Limb (tissue), 2 donors: ENCODE measurements around the gene COG5.
A peak's percentile ranks its signal among the peaks of the same experiment; 100 is the strongest.

Source experiments
- DNase-seq, 2 donors: peaks; one replicate each; pipeline ENCODE4 v3.0.0-alpha.2; 2016; ENCODE audit errors: extremely low spot score in 2 of 2

COG5 gene

DNA sequence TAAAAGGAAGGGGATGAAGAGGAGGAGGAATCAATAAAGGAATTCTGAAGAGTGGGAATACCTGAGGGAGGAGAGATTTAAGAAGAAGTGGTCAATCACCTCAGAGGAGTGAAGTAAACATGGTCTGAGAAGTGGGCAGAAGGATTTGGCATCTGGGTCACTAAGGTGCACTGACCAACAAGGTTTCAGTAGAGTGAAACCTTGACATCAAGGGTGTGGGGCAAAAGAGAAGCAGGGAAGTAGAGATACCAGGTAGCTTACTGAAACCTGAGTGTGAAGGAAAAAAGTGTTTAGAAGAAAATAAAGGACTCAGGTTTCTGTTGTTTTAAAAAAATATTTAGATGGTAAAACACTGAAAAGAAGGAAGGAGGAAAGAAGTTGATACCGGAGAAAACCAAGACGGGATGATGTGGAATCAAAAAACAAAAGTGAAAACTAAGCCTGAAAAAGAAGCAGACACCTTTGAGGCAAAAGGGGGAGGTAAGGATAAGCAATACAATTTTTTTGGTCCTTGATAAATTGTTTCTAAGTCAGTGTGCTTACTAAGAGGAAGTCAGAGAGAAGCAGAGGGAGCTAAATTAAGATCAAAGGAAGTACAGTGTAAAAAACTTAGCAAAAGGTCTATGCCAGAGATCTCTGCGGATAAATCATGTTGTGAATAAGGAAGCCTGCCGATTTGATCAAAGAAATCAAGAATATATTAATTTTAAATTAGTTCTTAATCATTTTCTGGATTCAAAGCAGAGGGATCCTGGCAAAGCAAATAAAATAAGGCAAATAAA, 231.0 kb downstream of the COG5 start:
- DNase-seq, result no peak

DNA sequence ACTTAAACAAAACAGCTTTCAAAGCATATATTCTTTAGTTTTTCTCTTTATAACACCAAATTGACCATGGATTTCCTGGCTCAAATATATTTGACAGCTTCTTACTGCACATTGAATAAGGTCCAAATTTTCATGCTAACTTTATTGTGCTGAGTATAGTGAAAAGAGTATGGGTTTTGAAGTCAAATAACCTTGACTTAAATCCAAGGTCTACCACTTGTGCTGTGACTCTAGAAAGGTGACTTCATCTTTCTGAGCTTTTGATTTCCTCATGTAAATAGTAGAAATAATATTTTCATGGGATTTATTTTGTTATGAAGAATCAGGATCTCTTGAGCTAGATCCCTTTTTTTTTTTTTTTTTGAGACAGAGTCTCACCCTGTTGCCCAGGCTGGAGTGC, 233.2 kb downstream of the COG5 start:
- DNase-seq, result no peak

DNA sequence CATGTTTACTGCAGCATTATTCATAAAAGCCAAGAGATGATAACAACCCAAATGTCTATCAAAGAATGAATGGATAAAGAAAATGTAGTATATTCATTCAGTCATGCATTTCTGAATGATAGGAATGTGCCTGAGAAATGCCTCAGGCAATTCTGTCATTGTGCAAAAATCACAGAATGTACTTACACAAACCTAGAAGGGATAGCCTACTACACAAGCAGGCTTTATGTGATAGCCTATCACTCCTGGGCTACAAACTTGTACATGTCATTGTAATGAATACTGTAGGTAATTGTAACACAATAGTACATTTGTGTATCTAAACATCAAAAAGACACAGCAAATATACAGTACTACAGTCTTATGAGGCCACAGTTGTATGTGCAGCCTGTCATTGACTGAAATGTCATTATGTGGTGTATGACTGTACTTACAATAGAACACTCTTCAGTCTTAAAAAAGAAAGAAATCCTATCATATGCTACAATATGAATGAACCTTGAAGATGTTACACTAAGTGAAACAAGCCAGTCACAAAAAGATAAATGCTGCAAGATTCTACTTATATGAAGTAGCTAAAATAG, 235.6 kb downstream of the COG5 start:
- no peak for DNase-seq

DNA sequence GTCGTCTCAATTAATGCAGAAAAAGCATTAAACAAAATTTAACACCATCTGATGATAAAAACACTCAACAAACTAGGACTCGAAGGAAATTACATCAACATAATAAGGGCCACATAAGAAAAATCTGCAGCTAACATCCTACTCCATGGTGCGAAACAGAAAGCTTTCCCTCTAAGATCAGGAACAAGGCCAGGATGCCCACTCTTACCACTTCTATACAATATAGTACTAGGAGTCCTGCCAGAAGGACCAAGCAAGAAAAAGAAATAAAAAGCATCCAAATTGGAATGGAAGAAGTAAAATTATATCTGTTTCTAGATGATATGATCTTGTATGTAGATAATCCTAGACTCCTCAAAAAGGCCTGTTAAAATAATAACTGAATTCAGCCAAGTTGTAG, 237.7 kb downstream of the COG5 start:
- DNase-seq, result no peak

DNA sequence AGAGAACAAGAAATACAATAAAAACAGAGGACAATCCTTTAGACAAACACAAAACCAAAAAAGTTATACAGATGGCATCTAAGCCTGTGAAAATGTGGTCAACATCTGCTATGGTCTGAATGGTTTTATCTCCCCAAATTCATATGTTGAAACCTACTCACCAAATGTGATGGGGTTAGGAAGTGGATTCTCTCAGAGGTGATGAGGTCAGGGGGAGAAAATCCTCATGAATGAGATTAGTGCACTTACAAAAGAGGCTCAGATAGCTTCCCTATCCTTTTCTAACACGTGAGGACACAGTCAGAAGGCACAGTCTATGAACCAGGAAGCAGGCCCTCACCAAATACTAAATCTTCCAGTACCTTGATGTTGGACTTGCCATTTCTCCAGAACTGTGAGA, 241.7 kb downstream of the COG5 start:
- DNase-seq, result no peak

DNA sequence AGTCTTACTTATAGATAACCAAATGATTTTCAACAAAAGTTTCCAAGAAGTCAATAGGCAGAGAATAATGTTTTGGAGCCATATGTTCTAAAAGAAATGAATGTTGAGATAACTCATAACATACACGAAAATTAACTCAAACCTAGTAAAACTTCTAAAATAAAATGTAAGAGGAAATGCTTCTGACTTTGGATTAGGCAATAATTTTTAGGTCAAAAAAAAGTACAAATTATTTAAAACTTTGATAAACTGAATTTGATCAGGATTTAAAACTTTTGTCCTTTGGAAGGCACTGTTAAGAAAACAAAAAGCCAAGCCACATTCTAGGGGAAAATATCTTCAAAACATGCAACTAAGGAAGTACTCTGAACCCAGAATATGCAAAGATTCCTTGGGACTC, 242.1 kb downstream of the COG5 start:
- no peak for DNase-seq

DNA sequence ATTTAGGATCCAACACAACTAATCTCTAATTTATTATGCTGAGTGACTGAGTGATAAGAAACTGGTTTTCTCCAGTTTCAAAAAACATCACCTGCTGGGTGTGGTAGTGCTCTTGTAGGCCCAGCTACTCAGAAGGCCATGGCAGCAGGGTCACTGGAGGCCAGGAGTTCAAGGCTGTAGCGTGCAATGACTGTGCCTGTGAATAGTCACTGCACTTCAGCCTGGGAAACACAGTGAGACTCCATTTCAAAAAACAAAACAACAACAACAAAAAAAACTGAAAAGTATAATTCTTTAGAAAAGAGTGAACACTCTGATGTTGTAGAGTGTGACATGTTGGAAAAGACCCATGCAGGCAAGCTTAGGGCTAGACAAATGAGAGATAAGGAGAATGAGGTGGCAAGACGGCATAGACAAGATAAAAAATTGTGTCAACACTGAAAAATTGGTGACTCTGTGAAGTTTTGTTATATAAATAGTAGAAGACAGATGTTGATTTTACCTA, 243.9 kb downstream of the COG5 start:
- DNase-seq, result no peak

DNA sequence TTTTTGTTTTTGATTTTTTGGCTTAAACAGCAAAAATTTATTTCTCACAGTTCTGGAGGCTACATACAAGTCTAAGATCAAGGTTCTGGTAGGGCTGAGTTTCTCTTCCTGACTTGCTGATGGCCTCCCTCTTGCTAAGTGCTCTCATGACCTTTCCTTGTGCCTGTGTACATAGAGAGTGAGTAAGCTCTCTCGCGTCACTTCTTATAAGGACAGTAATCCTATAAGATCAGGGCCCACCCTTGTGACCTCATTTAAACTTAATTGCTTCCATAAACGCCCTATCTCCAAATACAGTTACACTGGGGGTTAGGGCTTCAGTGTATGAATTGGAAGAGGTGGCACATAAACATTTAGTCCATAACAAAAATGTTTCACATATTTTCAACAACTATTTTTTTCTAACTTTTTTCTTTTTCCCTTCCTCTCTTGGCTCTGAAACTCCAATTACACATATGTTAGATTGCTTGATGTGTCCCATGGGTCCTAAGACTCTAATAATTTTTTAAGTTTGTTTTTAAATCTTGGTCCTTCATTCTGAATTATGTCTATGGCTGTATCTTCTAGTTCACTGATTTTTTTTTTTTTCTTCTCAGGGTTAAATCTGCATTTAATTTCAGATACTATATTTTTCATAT, 245.1 kb downstream of the COG5 start:
- DNase-seq, result peak in 1 of 2 donors; percentile 2

DNA sequence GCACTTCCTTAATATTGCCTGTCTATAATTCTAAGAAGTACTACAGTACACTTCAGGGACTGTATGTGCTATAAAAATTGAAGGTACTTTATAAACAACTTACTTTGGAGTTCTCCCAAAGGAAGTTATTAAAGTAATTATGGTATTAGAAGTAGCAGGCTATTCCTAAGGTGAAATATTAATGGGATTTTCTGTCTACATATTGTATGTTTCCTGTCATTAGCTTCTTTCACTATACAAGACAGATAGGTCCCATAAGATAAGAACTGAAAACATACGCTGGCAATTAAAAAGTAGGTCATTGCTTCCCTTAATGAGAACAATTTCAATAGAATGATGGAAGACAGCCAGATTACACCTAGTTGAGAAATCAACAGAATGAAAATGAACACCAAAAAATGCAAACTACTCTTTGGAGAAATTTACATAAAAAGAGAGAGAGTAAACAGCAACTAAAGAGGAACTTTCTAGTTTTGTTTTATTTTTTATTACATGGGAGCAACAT, 248.0 kb downstream of the COG5 start:
- DNase-seq, result no peak

DNA sequence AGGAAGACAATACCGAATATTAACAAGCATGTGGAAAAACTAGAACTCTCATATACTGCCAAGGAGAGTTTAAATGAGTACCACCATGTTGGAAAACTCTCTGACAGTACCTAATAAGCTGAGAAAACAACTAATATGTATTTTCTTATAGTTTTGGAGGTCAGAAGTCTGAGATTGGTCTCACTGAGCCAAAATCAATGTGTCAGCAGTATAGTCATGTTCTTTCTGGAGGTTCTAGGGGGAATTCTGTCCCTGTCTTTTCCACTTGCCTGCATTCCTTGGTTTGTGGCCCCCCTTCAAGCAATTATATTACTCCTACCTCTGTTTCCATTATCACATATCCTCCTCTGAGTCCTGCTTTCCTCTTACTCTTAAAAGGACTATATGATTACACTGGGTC, 250.4 kb downstream of the COG5 start:
- no peak for DNase-seq

DNA sequence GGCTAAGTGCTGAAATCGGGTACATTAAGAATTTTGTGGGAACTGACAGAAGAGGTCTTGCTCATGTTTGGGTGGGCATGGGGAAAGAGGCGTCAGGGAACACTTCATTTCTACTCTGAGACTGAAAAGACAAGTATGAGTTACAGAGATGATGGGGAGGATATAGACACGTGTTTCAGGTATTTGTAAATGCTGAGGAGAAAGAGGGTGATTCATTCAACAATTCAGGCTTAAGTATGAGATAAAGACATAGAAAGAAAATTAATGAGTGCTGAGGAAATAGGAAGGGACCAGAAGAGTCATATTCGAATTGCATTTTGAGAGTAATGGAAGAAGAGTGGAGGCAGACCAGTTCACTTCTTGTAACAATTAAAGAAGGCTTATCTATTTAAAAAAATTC, 251.3 kb downstream of the COG5 start:
- no peak for DNase-seq

DNA sequence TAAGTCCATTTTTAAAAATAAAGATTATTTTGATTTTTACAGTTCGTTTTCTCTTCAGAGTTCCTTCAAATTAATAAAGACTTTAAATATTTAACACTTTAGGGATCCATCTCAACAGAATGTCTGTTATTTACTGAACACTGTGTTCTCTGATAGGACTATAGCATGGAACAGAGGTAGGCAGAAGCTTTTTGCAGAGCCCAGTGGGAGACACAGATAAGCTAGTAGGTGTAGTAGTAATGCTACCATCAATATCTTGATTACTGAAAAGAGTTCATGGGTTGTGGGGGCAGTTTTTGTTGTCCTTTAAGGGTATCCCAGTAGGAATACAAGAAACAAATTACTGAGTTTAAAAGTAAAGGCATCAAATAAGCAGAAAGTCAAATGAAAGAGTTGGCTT, 254.4 kb downstream of the COG5 start:
- DNase-seq, result no peak

DNA sequence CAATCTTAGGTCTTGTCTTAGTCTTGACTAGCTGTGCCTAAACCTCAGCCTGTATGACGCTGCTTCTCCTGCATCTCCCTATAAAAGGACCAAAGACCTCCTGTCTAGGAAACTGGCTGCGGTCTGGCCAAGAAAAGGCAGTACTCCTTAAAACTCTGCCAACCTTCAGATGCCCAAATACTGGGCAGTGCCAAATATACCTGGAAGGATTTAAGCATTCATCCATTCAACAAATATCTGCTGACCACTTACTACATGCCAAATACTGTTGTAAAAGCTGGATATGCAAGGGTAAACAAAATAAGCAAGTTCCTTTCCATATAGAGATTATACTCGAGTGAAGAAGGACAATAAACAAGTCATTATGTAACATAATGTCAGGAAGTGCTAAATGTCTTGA, 259.1 kb downstream of the COG5 start:
- no peak for DNase-seq

DNA sequence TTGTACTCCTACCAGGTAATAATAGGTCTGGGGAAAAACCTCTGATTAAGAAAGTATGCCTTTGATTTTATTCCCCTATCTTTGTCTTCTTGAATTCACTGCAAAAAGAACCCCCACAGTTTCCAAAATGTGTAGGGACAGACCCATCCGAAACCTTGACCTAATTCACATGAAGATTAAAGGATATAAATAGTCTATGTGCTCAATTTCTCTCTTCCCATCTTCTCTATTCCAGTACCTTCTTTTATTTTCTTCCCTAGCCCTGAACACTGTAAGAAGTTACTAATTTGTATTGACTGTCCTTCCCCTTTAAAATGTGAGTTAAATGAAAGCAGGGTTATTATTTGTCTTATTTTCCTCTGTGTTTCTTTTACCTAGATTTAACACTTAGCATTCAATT, 259.7 kb downstream of the COG5 start:
- no peak for DNase-seq

DNA sequence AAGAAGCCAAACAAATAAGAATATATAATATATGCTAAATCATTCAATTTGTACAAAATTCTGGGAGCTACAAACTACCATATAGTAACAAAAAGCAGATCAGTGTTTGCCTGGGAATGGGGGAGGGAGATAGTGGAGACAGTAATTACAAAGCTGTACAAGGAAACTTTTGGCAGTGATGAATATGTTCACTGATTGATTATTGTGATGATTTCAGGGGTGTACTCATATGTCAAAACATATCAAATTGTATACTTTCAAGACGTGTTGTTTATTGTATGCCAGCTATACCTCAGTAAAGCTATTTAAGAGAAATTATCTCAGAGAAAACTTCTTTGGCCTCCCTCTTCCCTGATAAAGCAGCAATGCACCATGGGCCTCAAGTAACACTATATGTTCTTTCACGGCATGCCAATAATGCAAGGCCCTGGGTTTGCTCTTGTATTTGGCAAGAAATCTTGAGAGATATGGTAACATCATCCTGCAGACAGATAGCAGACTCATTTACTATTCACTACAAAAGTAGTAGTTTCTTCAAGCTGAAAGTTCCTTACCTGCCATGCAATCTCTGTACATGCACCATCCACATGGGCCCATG, 261.4 kb downstream of the COG5 start:
- DNase-seq, result no peak

DNA sequence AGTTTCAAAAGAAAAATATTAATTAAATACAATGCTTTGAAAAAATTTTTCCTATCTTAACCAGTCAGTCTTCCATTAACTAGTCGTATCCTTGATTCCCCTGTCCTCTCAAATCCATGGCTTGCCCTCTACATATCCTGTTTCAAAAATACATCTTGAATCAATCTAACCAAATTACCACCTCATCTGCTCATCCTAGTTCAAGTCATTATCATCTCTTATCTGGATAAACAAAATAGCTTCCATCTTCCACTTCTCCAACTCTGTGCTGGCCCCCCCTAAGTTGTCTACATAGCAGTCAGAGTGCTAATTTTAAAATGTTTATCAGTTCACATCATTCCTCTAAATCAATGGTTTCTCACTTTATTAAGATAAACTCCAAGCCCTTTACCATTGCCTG, 269.5 kb downstream of the COG5 start:
- no peak for DNase-seq

DNA sequence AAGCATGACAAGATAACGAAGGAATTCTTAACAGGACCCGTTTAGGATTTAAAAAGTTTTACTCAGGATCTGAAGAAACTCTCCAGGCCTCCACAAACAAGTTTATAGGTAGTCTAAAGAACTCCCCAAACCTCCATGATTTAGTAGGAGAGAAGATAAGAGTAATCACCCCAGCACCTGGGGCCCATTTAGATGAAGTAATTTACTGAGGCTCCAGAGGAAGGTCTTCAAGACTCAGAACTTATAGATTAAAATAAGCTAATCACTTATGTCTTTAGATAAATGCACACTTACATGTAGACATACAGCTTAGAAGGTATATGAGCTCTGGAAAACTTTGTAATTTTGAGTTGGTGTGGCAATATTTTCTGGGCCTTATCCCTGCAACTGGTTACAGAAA, 271.1 kb downstream of the COG5 start:
- no peak for DNase-seq

DNA sequence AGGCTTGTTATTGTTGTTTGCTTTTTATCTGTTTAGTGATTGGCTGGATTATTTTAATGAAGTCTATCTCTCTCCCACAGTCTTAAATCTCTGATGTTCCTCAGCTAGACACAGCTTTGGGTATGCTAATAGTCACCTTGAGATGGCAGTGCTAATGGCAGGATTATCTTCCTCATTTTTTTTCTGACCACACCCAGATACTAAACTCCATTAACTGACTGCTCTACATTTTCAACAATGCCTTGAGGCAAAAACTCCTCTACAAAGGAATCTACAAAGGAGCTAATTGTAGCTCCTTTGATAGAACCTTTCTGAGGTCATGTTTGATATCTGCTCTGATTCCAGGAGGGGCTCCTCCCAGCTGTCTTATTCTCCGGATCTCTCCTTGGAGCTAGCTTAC, 272.3 kb downstream of the COG5 start:
- no peak for DNase-seq

DNA sequence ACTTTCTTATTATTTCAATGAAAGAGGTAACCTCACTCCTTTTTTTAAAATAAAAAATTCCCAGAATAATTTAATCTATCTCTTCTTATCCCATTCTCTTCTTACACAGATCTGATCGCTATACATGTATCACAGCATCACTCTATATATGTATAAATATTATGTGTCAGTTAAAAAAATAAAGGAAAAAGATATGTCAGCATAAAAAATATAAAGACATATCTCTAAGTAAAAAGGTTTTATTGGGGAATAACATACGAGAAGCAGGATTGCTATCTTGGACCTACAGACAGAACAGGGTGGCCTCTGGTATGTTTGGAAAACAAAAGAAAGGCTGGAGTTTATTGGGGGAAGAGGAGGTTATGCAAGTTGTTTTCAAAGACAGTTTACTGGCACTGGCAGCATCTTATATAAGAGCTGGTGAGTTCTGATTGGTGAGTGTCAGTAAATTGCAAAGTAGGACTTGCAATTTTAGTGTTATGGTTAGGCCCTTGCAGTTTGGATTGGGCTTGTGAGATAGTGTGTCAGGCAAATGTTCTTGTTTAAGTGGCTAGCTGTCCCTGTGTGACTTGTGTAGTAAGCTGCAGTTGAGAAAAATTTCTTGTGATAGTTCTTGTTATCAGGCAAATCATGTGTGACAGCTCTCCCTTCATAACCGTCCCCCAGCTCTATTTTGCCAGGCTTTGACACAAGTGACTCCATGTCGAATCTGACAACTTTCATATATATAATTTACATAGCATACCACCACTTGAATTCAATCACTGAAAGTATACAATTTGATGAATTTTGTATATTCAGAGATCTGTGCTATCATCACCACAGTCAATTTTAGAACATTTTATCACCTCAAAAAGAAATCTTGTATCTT, 276.7 kb downstream of the COG5 start:
- no peak for DNase-seq

DNA sequence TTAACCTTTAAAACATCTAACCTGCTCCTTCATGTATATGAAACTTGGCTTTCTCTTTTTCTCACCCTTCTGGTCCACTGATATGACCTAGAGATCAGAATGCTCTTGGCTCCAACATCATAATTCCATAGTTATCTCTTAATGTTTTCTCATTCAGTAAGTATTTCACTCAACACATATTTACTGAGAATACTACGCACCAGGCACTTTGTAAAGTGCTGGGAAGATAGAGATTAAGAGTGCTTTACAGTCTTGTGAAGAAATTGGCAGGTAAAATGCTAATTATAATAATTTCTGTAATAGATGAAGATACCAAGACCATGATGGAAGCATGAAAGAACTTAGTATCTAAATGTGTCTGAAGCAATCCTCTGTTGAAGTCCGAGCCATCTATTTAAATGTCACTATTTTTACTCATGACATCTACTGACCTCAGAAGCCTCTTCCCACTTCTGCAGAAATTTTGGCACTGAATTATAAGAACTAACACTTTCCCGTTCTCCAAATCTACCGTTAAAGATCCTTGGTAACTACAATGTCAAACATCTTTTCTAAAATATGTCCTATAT, 278.7 kb downstream of the COG5 start:
- no peak for DNase-seq

DNA sequence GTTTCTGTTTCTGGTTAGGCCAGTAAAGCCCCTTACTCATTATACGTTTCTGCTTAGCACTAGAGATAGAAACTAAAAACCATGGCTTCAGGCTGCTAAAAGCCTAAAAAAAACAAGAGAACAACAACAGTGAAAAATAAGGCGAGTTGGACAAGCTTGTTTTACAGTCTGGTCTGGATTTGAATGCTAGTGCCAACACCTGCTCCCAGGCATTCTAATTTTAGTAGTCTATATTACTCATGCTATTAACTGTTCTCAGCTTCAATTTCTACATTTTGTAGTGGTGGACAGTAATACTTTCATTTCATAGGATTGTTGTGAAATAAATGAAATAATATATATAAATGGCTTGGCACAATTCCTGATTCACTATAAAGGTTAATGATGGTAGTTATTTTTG, 286.4 kb downstream of the COG5 start:
- DNase-seq, result peak in 1 of 2 donors; percentile 10
